ENCODE data around the gene OR52B6.

OR52B6 gene

GRCh38 chr11:5631417-5631816 lies 50.7 kb downstream of the OR52B6 start (continued):
- no peak for TF ChIP-seq ZFP30 (CRISPR knock-in tag; IDR thresholded peaks at IDR 0.05)
